ENCODE measurements around the gene TASP1.

TASP1 gene

GRCh38 chr20:13355411-13355810 is 283.3 kb downstream of the TASP1 start:
- DNase-seq (ENCODE audit: low read depth in 2 of 2) = no peak
- TF ChIP-seq, protein P1, sequence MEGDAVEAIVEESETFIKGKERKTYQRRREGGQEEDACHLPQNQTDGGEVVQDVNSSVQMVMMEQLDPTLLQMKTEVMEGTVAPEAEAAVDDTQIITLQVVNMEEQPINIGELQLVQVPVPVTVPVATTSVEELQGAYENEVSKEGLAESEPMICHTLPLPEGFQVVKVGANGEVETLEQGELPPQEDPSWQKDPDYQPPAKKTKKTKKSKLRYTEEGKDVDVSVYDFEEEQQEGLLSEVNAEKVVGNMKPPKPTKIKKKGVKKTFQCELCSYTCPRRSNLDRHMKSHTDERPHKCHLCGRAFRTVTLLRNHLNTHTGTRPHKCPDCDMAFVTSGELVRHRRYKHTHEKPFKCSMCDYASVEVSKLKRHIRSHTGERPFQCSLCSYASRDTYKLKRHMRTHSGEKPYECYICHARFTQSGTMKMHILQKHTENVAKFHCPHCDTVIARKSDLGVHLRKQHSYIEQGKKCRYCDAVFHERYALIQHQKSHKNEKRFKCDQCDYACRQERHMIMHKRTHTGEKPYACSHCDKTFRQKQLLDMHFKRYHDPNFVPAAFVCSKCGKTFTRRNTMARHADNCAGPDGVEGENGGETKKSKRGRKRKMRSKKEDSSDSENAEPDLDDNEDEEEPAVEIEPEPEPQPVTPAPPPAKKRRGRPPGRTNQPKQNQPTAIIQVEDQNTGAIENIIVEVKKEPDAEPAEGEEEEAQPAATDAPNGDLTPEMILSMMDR (IDR thresholded peaks at IDR 0.05; ENCODE audit: low read depth, low read length) = no peak
- no peak overlapping the region for H3K4me3 ChIP-seq (replicated peaks in 1 of 2; ENCODE audit: low read depth in 2 of 2, low read length in 2 of 2)

- DNase-seq (ENCODE audit: low read depth in 2 of 2) = no peak
- TF ChIP-seq, protein P1 (IDR thresholded peaks at IDR 0.05; ENCODE audit: low read depth, low read length) = no peak
- H3K4me3 ChIP-seq (replicated peaks in 1 of 2; ENCODE audit: low read depth in 2 of 2, low read length in 2 of 2) = no peak overlapping the region
Observed at GRCh38 chr20:13353261-13353945, 285.3 kb downstream of the TASP1 start.

- no peak overlapping the region for H3K4me3 ChIP-seq (replicated peaks in 1 of 2; ENCODE audit: low read depth in 2 of 2, low read length in 2 of 2)
- no peak for DNase-seq (ENCODE audit: low read depth in 2 of 2)
- TF ChIP-seq, protein P1 (IDR thresholded peaks at IDR 0.05; ENCODE audit: low read depth, low read length) = no peak
Observed at GRCh38 chr20:13349235-13349604, 289.5 kb downstream of the TASP1 start.

GRCh38 chr20:13348311-13349234 is 290.2 kb downstream of the TASP1 start:
- no peak overlapping the region for H3K4me3 ChIP-seq (replicated peaks in 1 of 2; ENCODE audit: low read depth in 2 of 2, low read length in 2 of 2)
- TF ChIP-seq, protein P1 (IDR thresholded peaks at IDR 0.05; ENCODE audit: low read depth, low read length) = no peak
- DNase-seq (ENCODE audit: low read depth in 2 of 2) = peak in 1 of 2 donors; percentile 18

DNA sequence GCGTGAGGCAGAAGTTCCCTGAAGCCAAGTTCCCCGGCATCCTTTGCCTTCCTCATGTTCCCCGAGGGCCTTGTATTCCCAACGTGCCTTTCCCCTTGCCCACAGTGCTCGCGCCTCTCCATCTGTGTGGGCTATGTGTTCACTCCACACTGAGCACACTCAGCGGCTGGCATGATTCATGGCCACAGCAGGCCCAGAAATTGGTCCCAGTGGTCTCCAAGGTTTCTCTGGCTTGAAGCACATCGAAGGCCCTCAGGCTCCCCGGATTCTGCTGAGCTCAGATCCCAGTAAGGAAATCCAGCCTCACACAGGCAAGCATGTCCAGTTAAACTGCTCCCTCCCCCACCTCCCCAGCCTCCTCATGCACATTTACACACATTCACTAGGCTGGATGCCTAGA is 294.1 kb downstream of the TASP1 start:
- H3K4me3 ChIP-seq (replicated peaks in 1 of 2; ENCODE audit: low read depth in 2 of 2, low read length in 2 of 2) = no peak overlapping the region
- DNase-seq (ENCODE audit: low read depth in 2 of 2) = no peak
- TF ChIP-seq, protein P1 (IDR thresholded peaks at IDR 0.05; ENCODE audit: low read depth, low read length) = no peak

GRCh38 chr20:13342469-13343242 is 296.1 kb downstream of the TASP1 start:
- DNase-seq (ENCODE audit: low read depth in 2 of 2) = no peak
- TF ChIP-seq, protein P1 (IDR thresholded peaks at IDR 0.05; ENCODE audit: low read depth, low read length) = no peak
- no peak overlapping the region for H3K4me3 ChIP-seq (replicated peaks in 1 of 2; ENCODE audit: low read depth in 2 of 2, low read length in 2 of 2)

Data from cardiac fibroblast (primary cell).